SK-N-SH (cell line): Measurements from ENCODE around the gene COQ5. TPM values are rescaled to one million over a fixed set of nuclear protein-coding genes. Genes with fewer than 3 reads are reported as not detected.

Source experiments
- CTCF ChIA-PET: fragments of 300-600, 350-600 bp; formaldehyde crosslinking; extraction: SDS; loops from one replicate; lab custom pipeline; 2021; lab: Yijun Ruan, JAX
- POLR2A ChIA-PET: fragments of 350-600 bp; sonication (Branson Sonifier 250); formaldehyde crosslinking; extraction: SDS; loops from one replicate; lab custom pipeline; 2020; ENCODE audit warnings: antibody characterized with exemption, inconsistent platforms; lab: Yijun Ruan, JAX
- DNase-seq: peaks from one replicate; pipeline ENCODE4 v3.0.0; 2012
- H2AFZ ChIP-seq: fragments of 200-600 bp; sonication (generic); 2 replicates; pipeline ENCODE4 v1.8.1; 2016; ENCODE audit warnings: antibody characterized with exemption, mild to moderate bottlenecking, low read depth
- H3F3A ChIP-seq: fragments of 200-600 bp; sonication (generic); replicated peaks from 2 replicates; pipeline ENCODE3; 2016; ENCODE audit warnings: antibody characterized with exemption, mild to moderate bottlenecking; ENCODE audit not compliant: insufficient read depth
- H3K27ac ChIP-seq, 2 experiments: fragments of 200-500 bp in 1 of 2; fragments of 200-600 bp in 1 of 2; sonication (Bioruptor generic) in 1 of 2; sonication (generic), shearing (Covaris generic) in 1 of 2; 2 replicates each; pipeline versions ENCODE4 v1.5.1 to v1.6.1; 2014 to 2016; ENCODE audit warnings: low read depth in 2 of 2, inconsistent platforms in 1 of 2, low read length in 1 of 2, mild to moderate bottlenecking in 1 of 2, mixed read lengths in 1 of 2
- H3K27me3 ChIP-seq: fragments of 200-600 bp; sonication (generic), shearing (Covaris generic); 2 replicates; pipeline ENCODE4 v1.6.1; 2016; ENCODE audit warnings: mixed run types; ENCODE audit not compliant: insufficient read depth
- H3K36me3 ChIP-seq, 2 experiments: fragments of 200-500 bp in 1 of 2; fragments of 200-600 bp in 1 of 2; sonication (Bioruptor generic) in 1 of 2; sonication (generic) in 1 of 2; replicated peaks in 1 of 2; 2 replicates each; pipeline versions ENCODE3 to v1.5.1; 2014 to 2016; ENCODE audit warnings: low read length in 1 of 2, mild to moderate bottlenecking in 1 of 2; ENCODE audit not compliant: insufficient read depth in 2 of 2, control insufficient read depth in 1 of 2
- H3K4me1 ChIP-seq, 2 experiments: fragments of 200-500 bp in 1 of 2; fragments of 200-600 bp in 1 of 2; sonication (Bioruptor generic) in 1 of 2; sonication (generic), shearing (Covaris generic) in 1 of 2; 2 replicates each; pipeline versions ENCODE4 v1.5.1 to v1.6.1; 2014 to 2016; ENCODE audit warnings: low read depth in 1 of 2, low read length in 1 of 2, mixed run types in 1 of 2; ENCODE audit not compliant: insufficient read depth in 2 of 2, control insufficient read depth in 1 of 2
- H3K4me2 ChIP-seq: fragments of 200-600 bp; sonication (generic), shearing (Covaris generic); 2 replicates; pipeline ENCODE4 v1.6.1; 2017; ENCODE audit warnings: mixed run types
- H3K4me3 ChIP-seq, 2 experiments: fragments of 200-500 bp in 1 of 2; fragments of 200-600 bp in 1 of 2; sonication (Bioruptor generic) in 1 of 2; sonication (generic), shearing (Covaris generic) in 1 of 2; 2 replicates each; pipeline versions ENCODE4 v1.5.1 to v1.8.1; 2014 to 2016; ENCODE audit warnings: low read depth in 2 of 2, inconsistent platforms in 1 of 2, low read length in 1 of 2, mild to moderate bottlenecking in 1 of 2, mixed read lengths in 1 of 2, moderate library complexity in 1 of 2
- H3K79me2 ChIP-seq: fragments of 200-600 bp; sonication (generic); 2 replicates; pipeline ENCODE4 v1.8.1; 2017; ENCODE audit warnings: mild to moderate bottlenecking; ENCODE audit not compliant: insufficient read depth
- H3K9ac ChIP-seq: fragments of 200-600 bp; sonication (generic); 2 replicates; pipeline ENCODE4 v1.6.1; 2017; ENCODE audit warnings: mixed run types
- H3K9me2 ChIP-seq: fragments of 200-600 bp; sonication (generic); 2 replicates; pipeline ENCODE4 v1.6.1; 2017; ENCODE audit warnings: mixed run types
- H3K9me3 ChIP-seq: fragments of 200-600 bp; sonication (generic); 2 replicates; pipeline ENCODE4 v1.6.1; 2017; ENCODE audit warnings: mixed run types, mild to moderate bottlenecking, moderate library complexity
- H4K20me1 ChIP-seq: fragments of 200-600 bp; sonication (generic); 2 replicates; pipeline ENCODE4 v1.6.1; 2017; ENCODE audit warnings: mild to moderate bottlenecking, mixed run types; ENCODE audit not compliant: insufficient read depth
- CTCF ChIP-seq: fragments of 200-600 bp; sonication (generic); IDR thresholded peaks from 2 replicates; pipeline ENCODE4 v1.6.1; 2017; ENCODE audit warnings: antibody characterized with exemption, mild to moderate bottlenecking, moderate library complexity
- ELF1 ChIP-seq: IDR thresholded peaks from 2 replicates; pipeline ENCODE4 v1.4.0; 2012
- EZH2phosphoT487 ChIP-seq: fragments of 200-600 bp; sonication (generic); IDR thresholded peaks from 2 replicates; pipeline ENCODE4 v1.6.1; 2017; ENCODE audit warnings: low read depth, mixed run types, mild to moderate bottlenecking, antibody characterized with exemption, moderate library complexity, borderline replicate concordance
- FOSL2 ChIP-seq: IDR thresholded peaks from 2 replicates; pipeline ENCODE4 v1.4.0; 2012; ENCODE audit warnings: low read depth, mild to moderate bottlenecking, moderate library complexity, borderline replicate concordance
- FOXJ3 ChIP-seq: sonication (generic); formaldehyde crosslinking; IDR thresholded peaks from 2 replicates; pipeline ENCODE4 v1.5.1; 2020; ENCODE audit warnings: mild to moderate bottlenecking, missing genetic modification reagents
- FOXM1 ChIP-seq: IDR thresholded peaks from 2 replicates; pipeline ENCODE4 v1.4.0; 2012; ENCODE audit warnings: low read depth, mild to moderate bottlenecking
- GATA2 ChIP-seq: sonication (generic); formaldehyde crosslinking; IDR thresholded peaks from 2 replicates; pipeline ENCODE4 v1.5.0; 2020; ENCODE audit warnings: mild to moderate bottlenecking, missing genetic modification reagents
- PBX3 ChIP-seq: IDR thresholded peaks from 2 replicates; pipeline ENCODE4; 2012
- RAD21 ChIP-seq: IDR thresholded peaks from 2 replicates; pipeline ENCODE4 v1.6.1; 2012; ENCODE audit warnings: mild to moderate bottlenecking, low read length
- RXRA ChIP-seq: IDR thresholded peaks from 2 replicates; pipeline ENCODE4 v1.4.0; 2012; ENCODE audit warnings: low read depth, mild to moderate bottlenecking, borderline replicate concordance
- SMC3 ChIP-seq: IDR thresholded peaks from 2 replicates; pipeline ENCODE4 v1.6.1; 2012; ENCODE audit warnings: low read depth, low read length, improper control_type of control experiment
- TAF1 ChIP-seq: IDR thresholded peaks from 2 replicates; pipeline ENCODE4 v1.6.1; 2012; ENCODE audit warnings: low read depth, mild to moderate bottlenecking, low read length, moderate library complexity, borderline replicate concordance
- TEAD4 ChIP-seq: IDR thresholded peaks from 2 replicates; pipeline ENCODE4 v1.4.0; 2012; ENCODE audit warnings: mild to moderate bottlenecking, borderline replicate concordance; ENCODE audit not compliant: insufficient read depth
- WGBS: methylation state at CpG from one replicate; pipeline ENCODE4 v1.1.6; 2017; ENCODE audit warnings: low lambda C conversion rate; 5-methylcytosine and 5-hydroxymethylcytosine counted together
- polyA plus RNA-seq, 3 experiments: library from polyadenylated mRNA; depleted of rRNA; stranded (reverse); fragments of >200 nt; gene quantifications; 2 replicates each; pipeline ENCODE4 v1.2.3, GENCODE V29; 2012

Gene COQ5
- polyA plus RNA-seq, 1 of the 3 experiments (the other 2 are of a cell fraction), result 28.0 TPM

- Histone ChIP-seq H3K4me1 (no peaks in the 10 kb centered on the region), H3K4me2 (no peak overlapping the region), H3K36me3 (peaks cover 42 to 60% of the 10 kb centered on the region in 2 experiments), H3F3A (no peaks in the 10 kb centered on the region), H3K4me3 (no peak overlapping the region), H3K27me3 (no peaks in the 10 kb centered on the region), H3K9me2 (no peaks in the 10 kb centered on the region)
- POLR2A ChIA-PET, result no interaction called here
- TF ChIP-seq RXRA, result no peak
- TF ChIP-seq CTCF, result no peak
- no peak for TF ChIP-seq TAF1
- no peak for TF ChIP-seq FOSL2
- TF ChIP-seq, all 33 proteins: peak for 0
- peaks cover 25% of the 10 kb centered on the region for H3K79me2 ChIP-seq
- 100% methylated on average over 2 of the region's 2 CpGs for WGBS
- CTCF ChIA-PET, result interaction anchor here (0.6 kb wide), 1 partner anchor 289 kb away, joined by 4 read pairs; no protein-coding TSS in a partner anchor
- H3K9ac ChIP-seq, result no peak overlapping the region
- no peak overlapping the region for H3K27ac ChIP-seq
- no peak for DNase-seq
- H2AFZ ChIP-seq, result no peak overlapping the region
- H3K9me3 ChIP-seq, result no peaks in the 10 kb centered on the region
- H4K20me1 ChIP-seq, result peaks cover under 1% of the 10 kb centered on the region; the same call in 1 of the 2 replicates
Measured at GRCh38 chr12:120557589-120557988, 28.6 kb upstream of the COQ5 start.

GRCh38 chr12:120554678-120555077 lies 25.7 kb upstream of the COQ5 start:
- Histone ChIP-seq H3K27me3 (no peaks in the 10 kb centered on the region), H3K4me3 (no peak overlapping the region), H3K79me2 (peaks cover 52% of the 10 kb centered on the region), H3K9ac (no peak overlapping the region), H3K9me3 (no peaks in the 10 kb centered on the region), H4K20me1 (peaks cover 19% of the 10 kb centered on the region), H3K36me3 (peaks cover 33 to 55% of the 10 kb centered on the region in 2 experiments), H3K4me1 (no peaks in the 10 kb centered on the region)
- ChIA-PET POLR2A (interaction anchor here (1.3 kb wide), 1 partner anchor 27 kb away, joined by 4 read pairs; the partner anchor contains the start of gene POP5), CTCF (interaction anchor here (0.9 kb wide), 1 partner anchor 28 kb away, joined by 3 read pairs; no protein-coding TSS in a partner anchor)
- 100% methylated on average over 1 of the region's 1 CpG for WGBS
- no peak for TF ChIP-seq TAF1
- TF ChIP-seq FOSL2, result no peak
- TF ChIP-seq FOXJ3 (CRISPR knock-in tag), result no peak
- no peak for TF ChIP-seq SMC3
- TF ChIP-seq EZH2phosphoT487, result no peak
- no peak for TF ChIP-seq ELF1
- TF ChIP-seq FOXM1, result no peak
- TF ChIP-seq PBX3, result no peak
- no peak for TF ChIP-seq CTCF
- TF ChIP-seq TEAD4, result no peak
- no peak for TF ChIP-seq RAD21
- TF ChIP-seq GATA2, result no peak
- TF ChIP-seq, all 33 proteins: peak for 0
- Histone ChIP-seq H3K9me2 (no peaks in the 10 kb centered on the region), H3F3A (no peaks in the 10 kb centered on the region), H3K27ac (no peak overlapping the region), H3K4me2 (no peak overlapping the region), H2AFZ (no peak overlapping the region)
- DNase-seq, result no peak
